OCI-LY7 (cell line): Measurements from ENCODE around the gene SERPINE2. TPM values are rescaled to one million over a fixed set of nuclear protein-coding genes. Genes with fewer than 3 reads are reported as not detected.

Experiments
- BruUV-seq: library from RNA; stranded (reverse); fragments of 400-500 nt; replicated peaks from 2 replicates; lab custom pipeline; 2021; lab: Mats Ljungman, UMichigan
- CTCF ChIA-PET: fragments of 300-600 bp; sonication (Branson Sonifier 250); formaldehyde crosslinking; loops from one replicate; lab custom pipeline; 2022; ENCODE audit warnings: antibody characterized with exemption; ENCODE audit not compliant: unreplicated experiment; lab: Charles Lee
- POLR2A ChIA-PET: fragments of 300-600 bp; sonication (Branson Sonifier 250); formaldehyde crosslinking; loops from one replicate; lab custom pipeline; 2022; ENCODE audit warnings: antibody characterized with exemption; lab: Charles Lee
- DNase-seq: peaks from one replicate; pipeline ENCODE4 v3.0.0-alpha.2; 2015; ENCODE audit warnings: low spot score
- H2AFZ ChIP-seq: fragments of 200-600 bp; sonication (generic), shearing (Covaris generic); 2 replicates; pipeline ENCODE4 v1.6.1; 2014; ENCODE audit warnings: mild to moderate bottlenecking, antibody characterized with exemption, low read length, moderate library complexity
- H3K27ac ChIP-seq: fragments of 200-600 bp; sonication (generic); 2 replicates; pipeline ENCODE4 v1.5.1; 2014; ENCODE audit warnings: mixed run types, low read depth, mild to moderate bottlenecking, moderate library complexity, low read length, inconsistent platforms; ENCODE audit not compliant: poor library complexity, severe bottlenecking
- H3K36me3 ChIP-seq: fragments of 200-600 bp; sonication (generic); 2 replicates; pipeline ENCODE4 v1.6.1; 2014; ENCODE audit warnings: mild to moderate bottlenecking, antibody characterized with exemption, low read length, moderate library complexity, mixed read lengths; ENCODE audit not compliant: insufficient read depth
- H3K4me1 ChIP-seq: fragments of 200-600 bp; sonication (generic); 2 replicates; pipeline ENCODE4 v1.5.1; 2014; ENCODE audit warnings: mild to moderate bottlenecking, low read length; ENCODE audit not compliant: insufficient read depth, poor library complexity, severe bottlenecking
- H3K4me2 ChIP-seq: fragments of 200-600 bp; sonication (generic); 2 replicates; pipeline ENCODE4 v1.6.1; 2014; ENCODE audit warnings: mild to moderate bottlenecking, low read length
- H3K4me3 ChIP-seq: fragments of 200-600 bp; sonication (generic); 2 replicates; pipeline ENCODE4 v1.5.1; 2014; ENCODE audit warnings: mild to moderate bottlenecking, low read depth, low read length; ENCODE audit not compliant: poor library complexity, severe bottlenecking
- H3K79me2 ChIP-seq: fragments of 200-600 bp; sonication (generic); 2 replicates; pipeline ENCODE4 v1.6.1; 2016; ENCODE audit warnings: low read depth, mild to moderate bottlenecking, low read length, moderate library complexity, mixed read lengths; ENCODE audit not compliant: insufficient read depth
- H3K9me2 ChIP-seq: fragments of 200-600 bp; sonication (generic); 2 replicates; pipeline ENCODE4 v1.6.1; 2016; ENCODE audit warnings: mild to moderate bottlenecking, low read length, mixed read lengths; ENCODE audit not compliant: insufficient read depth
- H3K9me3 ChIP-seq: fragments of 200-600 bp; sonication (generic); 2 replicates; pipeline ENCODE4 v1.6.1; 2014; ENCODE audit warnings: mild to moderate bottlenecking, mixed run types, low read length, mixed read lengths
- H4K20me1 ChIP-seq: fragments of 200-600 bp; sonication (generic); 2 replicates; pipeline ENCODE4 v1.6.1; 2014; ENCODE audit warnings: mild to moderate bottlenecking, antibody characterized with exemption, low read length, moderate library complexity, mixed read lengths; ENCODE audit not compliant: insufficient read depth
- EZH2phosphoT487 ChIP-seq: fragments of 200-600 bp; sonication (generic); IDR thresholded peaks from 2 replicates; pipeline ENCODE4 v1.6.1; 2018; ENCODE audit warnings: low read depth, borderline replicate concordance, mild to moderate bottlenecking, mixed run types, antibody characterized with exemption, low read length, moderate library complexity, mixed read lengths
- intact Hi-C: fragments of 100-400 bp; cut with micrococcal nuclease; formaldehyde crosslinking; loops from one replicate; pipeline ENCODE4 v1.10.0; 2022; ENCODE audit not compliant: unreplicated experiment
- total RNA-seq, 2 experiments: library from RNA; depleted of rRNA in 1 of 2; stranded (reverse); fragments of >200 nt in 1 of 2; shearing (Covaris generic) in 1 of 2; gene quantifications; 2 replicates each; pipeline ENCODE4 v1.2.3, GENCODE V29; 2014 to 2022
- TF ChIP-seq, protein P1 (sequence below): fragments of 200-600 bp; sonication (generic); conservative IDR thresholded peaks from 2 replicates; pipeline ENCODE4 v1.5.1; 2014; ENCODE audit warnings: mild to moderate bottlenecking, antibody characterized with exemption, low read length, moderate library complexity, mixed read lengths

The SERPINE2 gene
- total RNA-seq, 2 experiments from 2014 or later: not detected

DNA sequence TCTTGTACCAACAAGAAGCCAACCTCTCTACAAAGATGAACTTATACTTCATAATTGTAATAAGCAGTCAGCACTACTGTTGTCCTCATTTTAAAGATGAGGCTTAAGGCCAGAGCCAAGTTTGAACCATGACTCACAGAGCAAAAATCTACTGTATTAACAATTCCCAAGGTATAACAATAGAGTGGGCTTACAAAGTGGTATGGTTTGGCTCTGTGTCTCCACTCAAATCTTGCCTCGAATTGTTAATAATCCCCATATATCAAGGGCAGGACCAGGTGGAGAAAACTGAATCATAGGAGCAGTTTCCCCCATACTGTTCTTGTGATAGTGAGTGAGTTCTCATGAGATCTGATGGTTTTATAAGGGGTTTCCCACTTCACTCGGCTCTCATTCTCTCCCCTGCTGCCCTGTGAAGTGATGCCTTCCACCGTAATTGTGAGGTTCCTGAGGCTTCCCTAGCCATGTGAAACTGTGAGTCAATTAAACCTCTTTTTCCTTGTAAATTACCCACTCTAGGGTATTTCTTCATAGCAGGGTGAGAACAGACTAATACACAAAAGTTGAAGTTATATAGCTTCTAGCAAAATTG is 62.4 kb downstream of the SERPINE2 start:
- no peak for TF ChIP-seq EZH2phosphoT487
- TF ChIP-seq, protein P1, sequence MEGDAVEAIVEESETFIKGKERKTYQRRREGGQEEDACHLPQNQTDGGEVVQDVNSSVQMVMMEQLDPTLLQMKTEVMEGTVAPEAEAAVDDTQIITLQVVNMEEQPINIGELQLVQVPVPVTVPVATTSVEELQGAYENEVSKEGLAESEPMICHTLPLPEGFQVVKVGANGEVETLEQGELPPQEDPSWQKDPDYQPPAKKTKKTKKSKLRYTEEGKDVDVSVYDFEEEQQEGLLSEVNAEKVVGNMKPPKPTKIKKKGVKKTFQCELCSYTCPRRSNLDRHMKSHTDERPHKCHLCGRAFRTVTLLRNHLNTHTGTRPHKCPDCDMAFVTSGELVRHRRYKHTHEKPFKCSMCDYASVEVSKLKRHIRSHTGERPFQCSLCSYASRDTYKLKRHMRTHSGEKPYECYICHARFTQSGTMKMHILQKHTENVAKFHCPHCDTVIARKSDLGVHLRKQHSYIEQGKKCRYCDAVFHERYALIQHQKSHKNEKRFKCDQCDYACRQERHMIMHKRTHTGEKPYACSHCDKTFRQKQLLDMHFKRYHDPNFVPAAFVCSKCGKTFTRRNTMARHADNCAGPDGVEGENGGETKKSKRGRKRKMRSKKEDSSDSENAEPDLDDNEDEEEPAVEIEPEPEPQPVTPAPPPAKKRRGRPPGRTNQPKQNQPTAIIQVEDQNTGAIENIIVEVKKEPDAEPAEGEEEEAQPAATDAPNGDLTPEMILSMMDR: no peak
- Histone ChIP-seq H4K20me1 (no peaks in the 10 kb centered on the region), H3K4me3 (no peak overlapping the region), H3K79me2 (no peaks in the 10 kb centered on the region), H3K27ac (no peak overlapping the region), H3K4me1 (no peaks in the 10 kb centered on the region), H3K9me2 (no peaks in the 10 kb centered on the region), H3K4me2 (no peak overlapping the region), H3K36me3 (no peaks in the 10 kb centered on the region), H2AFZ (no peak overlapping the region), H3K9me3 (no peaks in the 10 kb centered on the region)
- POLR2A ChIA-PET: interaction anchor here (0.6 to 1.4 kb wide), 2 partner anchors 17 to 604 kb away, joined by 3 to 4 read pairs; no protein-coding TSS in a partner anchor
- CTCF ChIA-PET: no interaction called here
- no peak for DNase-seq
- intact Hi-C loops: no loop called here
- BruUV-seq: no TSS peak

GRCh38 chr2:223973606-223974005 is 65.5 kb downstream of the SERPINE2 start:
- ChIA-PET POLR2A (no interaction called here), CTCF (no interaction called here)
- intact Hi-C loops: loop anchor here (5.0 kb wide), 1 partner anchor 679 kb away; no protein-coding TSS in a partner anchor

More at GRCh38 chr2:223973606-223974005, 65.5 kb downstream of the SERPINE2 start:
- Histone ChIP-seq H3K4me1 (no peaks in the 10 kb centered on the region), H3K36me3 (peaks cover 17% of the 10 kb centered on the region; the same call in 1 of the 2 replicates), H3K27ac (no peak overlapping the region), H3K9me3 (no peaks in the 10 kb centered on the region), H3K4me2 (no peak overlapping the region), H4K20me1 (no peaks in the 10 kb centered on the region), H3K4me3 (no peak overlapping the region), H3K9me2 (no peaks in the 10 kb centered on the region), H2AFZ (no peak overlapping the region), H3K79me2 (no peaks in the 10 kb centered on the region)
- no TSS peak for BruUV-seq
- DNase-seq: no peak
- no peak for TF ChIP-seq EZH2phosphoT487
- TF ChIP-seq, protein P1: no peak
